SHP77 treated with DMSO at 0.1 percent for 48 hours (cell line): ENCODE results near the gene FILIP1L.

Experiments
- DNase-seq: peaks from one replicate; lab custom pipeline; 2025; lab: John Stamatoyannopoulos, UW

Gene FILIP1L

GRCh38 chr3:100009276-100010086 is 104.8 kb downstream of the FILIP1L start:
- no peak for DNase-seq

GRCh38 chr3:100008081-100008698 is 106.1 kb downstream of the FILIP1L start:
- no peak for DNase-seq

DNA sequence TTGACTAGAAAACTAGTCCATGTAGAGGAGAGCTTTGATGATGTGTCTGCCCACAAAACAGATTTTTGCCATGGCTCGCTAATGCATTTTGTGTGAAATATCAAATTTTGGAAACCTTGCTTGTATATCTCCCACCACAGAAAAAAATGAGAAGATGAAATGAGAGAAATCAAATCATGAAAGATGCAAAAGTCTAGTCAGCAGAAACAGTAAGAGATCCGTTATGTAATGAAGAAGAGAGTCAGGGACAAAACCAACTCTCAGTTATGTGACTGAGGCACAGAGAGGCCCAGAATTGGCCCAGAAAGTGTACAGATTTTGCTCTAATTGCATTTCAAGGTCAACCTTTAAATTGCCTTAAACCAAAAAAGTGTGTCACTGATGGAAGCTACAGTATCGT is 107.0 kb downstream of the FILIP1L start:
- no peak for DNase-seq

DNA sequence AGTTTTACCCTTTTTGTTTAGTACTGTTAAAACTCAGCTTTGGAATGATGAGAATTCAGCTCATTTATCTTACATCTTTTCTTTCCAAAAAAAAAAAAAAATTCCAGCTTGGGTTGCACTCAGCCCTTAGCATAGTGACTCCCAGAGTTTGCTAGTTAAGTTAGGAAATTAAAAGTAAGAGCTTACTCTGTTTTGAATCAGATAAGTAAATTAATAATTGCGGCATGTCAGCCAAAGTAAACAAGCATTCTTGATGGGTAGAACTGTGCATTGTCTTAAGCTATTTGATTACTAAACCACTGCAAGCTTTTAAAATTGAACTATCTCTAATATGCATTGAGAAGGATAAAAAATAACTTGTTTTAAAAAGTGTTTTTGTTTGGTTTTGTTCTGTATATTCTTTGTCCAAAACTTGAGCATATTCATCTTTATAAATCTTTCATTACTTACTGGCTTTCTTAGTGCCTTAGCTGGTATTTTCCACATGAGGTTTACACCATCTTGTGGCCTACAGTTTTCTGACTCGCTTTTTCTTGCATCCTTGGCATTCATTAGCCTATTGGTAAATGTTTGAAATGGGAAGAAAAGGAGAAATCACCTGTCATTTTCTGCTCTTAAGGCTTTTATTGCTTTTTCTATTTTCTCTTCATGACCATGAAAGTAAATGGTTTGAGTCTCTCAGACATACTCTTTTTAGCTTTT is 107.6 kb downstream of the FILIP1L start:
- no peak for DNase-seq

DNA sequence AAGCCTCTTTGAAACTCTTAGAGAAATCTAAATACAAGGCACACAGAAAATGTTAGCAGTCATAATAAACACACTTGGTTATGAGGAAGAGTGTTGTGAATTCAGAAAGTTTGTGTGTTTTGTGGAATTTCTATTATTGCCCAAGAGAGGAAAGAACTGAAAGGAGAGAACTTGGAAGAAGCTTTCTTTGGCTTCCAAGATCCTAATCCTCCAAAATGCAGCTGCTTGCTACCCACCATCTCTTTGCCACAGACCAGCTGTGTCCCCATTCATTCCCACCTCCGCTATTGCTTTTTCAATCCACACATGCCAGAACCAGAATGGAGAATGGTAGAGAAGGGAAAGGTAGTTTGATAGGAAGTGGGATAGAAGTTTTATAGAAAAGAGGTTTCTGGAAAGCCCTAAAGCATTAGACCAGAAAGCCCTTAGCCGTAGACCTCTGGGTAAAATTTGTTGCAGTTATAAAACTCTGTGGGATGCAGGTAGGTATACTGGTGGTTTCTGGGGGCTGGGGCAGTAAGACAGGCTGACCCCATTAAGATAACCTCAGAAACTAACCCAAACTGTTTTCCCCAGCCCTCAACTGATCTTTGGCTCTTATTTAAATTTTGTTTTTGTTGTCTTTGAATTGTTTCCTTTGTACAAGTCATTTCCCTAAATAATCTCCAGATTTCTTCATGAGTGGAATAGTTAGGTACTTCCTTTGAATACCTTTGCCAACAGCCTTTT is 108.5 kb downstream of the FILIP1L start:
- DNase-seq: no peak

DNA sequence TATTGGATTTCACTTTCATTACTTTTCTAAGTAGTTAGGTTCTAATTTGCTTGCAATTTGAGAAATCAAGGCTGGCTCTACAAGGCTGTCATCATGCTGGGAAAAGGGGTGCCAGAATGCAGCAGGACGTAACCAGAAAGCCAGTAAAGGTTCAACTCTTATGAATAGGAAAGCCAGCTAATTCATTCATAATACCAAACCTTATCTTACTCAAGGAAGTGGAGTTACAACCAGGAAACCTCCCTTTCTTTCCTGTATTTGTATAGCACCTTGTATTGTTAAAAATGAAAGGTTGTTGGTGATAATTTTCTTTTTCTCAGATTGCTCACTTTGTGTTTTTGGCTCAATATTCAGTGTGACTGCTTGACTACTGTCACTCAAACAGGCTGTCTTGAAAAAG is 109.4 kb downstream of the FILIP1L start:
- DNase-seq: no peak

DNA sequence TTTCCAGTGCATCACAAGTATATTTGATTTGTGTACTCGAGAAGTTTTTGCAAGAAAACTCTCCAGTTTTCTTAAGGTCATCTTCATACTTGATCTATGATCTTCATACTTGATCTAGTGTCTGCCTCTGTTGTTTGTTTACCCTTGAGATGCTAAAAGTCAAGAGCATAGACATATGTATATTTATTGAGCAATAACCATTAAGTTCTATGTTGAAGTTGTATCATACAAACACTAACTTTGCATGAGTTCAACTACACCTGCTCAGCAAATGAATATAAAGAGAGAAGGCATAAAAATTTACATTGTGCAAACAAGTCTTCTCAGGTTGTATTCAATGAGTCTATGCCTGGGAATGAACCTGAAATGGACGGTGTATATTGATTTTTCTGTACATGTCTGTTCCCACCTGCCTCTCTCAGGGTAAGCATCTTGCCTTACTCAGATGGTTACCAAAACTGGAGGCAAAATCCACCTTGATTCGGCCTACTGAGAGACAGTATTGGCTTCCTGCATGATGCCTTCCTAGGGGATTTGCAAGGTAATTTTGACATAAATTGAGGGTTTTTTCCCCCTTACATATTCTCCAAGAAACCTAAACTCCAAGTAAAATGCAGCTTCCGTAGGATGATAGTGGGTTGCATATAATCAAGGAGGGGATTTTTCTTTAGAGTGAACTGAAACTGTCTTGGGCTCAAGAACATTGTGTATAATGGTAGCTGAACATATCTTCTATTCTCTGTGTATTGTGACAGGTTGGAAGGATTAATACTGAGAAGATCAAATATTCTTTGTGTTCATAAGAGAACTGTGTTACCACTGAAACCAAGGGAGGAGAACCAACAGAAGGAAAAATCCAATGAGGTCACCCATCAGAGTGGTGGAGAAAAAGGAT is 110.4 kb downstream of the FILIP1L start:
- DNase-seq: no peak

GRCh38 chr3:100002599-100003350 is 111.5 kb downstream of the FILIP1L start:
- peak; percentile 8 for DNase-seq

- DNase-seq: no peak
Observed at GRCh38 chr3:100001526-100002270, 112.6 kb downstream of the FILIP1L start.

DNA sequence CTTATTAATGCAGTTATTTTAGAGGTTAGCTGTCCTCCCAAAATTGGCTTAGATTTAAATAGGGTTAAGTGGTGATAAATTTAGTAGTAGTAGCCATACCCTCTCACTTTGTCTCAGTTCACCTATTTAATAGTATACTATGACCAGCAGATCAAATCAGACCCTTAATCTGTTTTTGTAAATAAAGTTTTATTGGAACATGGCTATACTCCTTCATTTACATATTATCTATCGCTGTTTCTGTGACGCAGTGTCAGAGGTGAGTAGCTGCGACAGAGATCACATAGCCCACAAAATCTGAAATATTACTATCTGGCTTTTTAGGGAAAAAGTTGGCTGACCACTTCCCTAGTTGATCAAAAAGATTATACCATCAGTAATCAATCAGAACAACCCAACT is 113.2 kb downstream of the FILIP1L start:
- DNase-seq: no peak

- no peak for DNase-seq
Observed at GRCh38 chr3:99999536-99999935, 114.8 kb downstream of the FILIP1L start.

- DNase-seq: no peak
Observed at GRCh38 chr3:99997293-99997692, 117.0 kb downstream of the FILIP1L start.

GRCh38 chr3:99990179-99990578 is 124.1 kb downstream of the FILIP1L start:
- no peak for DNase-seq

DNA sequence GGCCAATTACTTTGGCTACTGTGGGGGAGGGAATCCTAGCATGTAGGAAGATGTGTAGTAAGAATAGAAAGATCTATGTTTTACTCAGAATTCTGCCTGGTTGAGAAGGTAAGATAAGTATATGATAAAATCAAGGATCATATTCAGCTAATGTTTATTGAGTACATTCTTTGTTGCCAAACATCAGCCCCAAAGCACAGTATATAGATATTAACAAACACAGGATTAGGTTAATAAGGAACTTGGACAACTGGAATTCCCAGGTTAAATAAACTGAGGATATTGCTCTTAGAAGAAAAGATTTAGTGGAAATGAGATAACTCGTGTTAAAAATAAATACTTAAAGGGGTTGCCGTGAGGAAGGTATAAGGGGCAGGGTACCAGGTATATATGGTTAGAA is 129.6 kb downstream of the FILIP1L start:
- no peak for DNase-seq

- no peak for DNase-seq
Observed at GRCh38 chr3:99984139-99984538, 130.2 kb downstream of the FILIP1L start.

DNA sequence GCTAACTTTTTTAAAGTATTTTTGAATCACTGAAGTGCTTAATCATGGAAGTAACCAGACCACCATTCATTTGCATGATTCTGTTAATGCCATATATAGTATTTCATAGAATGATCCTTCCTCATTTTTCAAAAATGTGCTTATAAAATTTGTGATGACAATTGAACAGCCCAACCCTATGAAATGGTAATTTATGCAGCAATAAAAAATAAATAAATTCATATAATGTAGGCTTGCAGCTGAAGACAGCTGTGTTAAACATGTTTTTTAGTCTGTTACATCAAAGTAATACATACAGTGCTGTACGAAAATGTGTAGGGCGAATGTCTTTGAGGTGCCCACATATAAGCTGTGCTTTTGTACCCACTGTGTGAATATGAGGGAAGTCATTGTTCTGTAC is 131.7 kb downstream of the FILIP1L start:
- DNase-seq: no peak

GRCh38 chr3:99981138-99981537 is 133.2 kb downstream of the FILIP1L start:
- DNase-seq: no peak

DNA sequence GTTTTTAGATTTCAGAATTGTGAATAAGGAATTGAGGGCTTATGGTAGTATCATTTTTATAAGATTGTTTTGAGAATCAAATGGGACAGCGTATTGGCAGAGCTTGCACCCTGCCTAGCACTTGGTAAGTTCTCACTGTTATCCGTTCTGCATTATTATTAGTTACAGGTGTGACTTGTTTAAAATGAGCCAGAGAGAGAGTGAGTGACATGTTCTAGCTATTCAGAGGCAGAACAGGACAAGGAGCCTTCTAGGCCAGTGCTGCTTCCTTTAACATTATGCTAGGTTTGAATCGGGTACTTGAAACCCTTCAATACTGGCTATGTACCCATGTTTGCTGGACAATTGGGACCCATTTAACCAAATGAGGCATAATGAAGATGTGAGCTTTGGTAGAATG is 133.7 kb downstream of the FILIP1L start:
- DNase-seq: no peak

- DNase-seq: no peak
Observed at GRCh38 chr3:99978221-99978620, 136.1 kb downstream of the FILIP1L start.

GRCh38 chr3:99976584-99976983 is 137.7 kb downstream of the FILIP1L start:
- no peak for DNase-seq
